Peyer's patch (tissue), 4 donors: ENCODE results near the gene SIRPB2. TPM values are rescaled to one million over a fixed set of nuclear protein-coding genes. Genes with fewer than 3 reads are reported as not detected.

ENCODE experiments used
- DNase-seq, 3 donors: peaks; one replicate each; pipeline ENCODE4 v3.0.0-alpha.2; 2017 to 2019
- H3K27ac ChIP-seq, 4 donors: fragments of 200-600 bp; sonication (generic); one replicate each; pipeline ENCODE4 v1.5.1; 2016 to 2019
- H3K27me3 ChIP-seq, 2 donors: fragments of 200-600 bp; sonication (generic); one replicate each; pipeline ENCODE4 v1.5.1; 2019
- H3K36me3 ChIP-seq, 3 donors: fragments of 200-600 bp; sonication (generic); one replicate each; pipeline ENCODE4 v1.5.1; 2016 to 2019
- H3K4me1 ChIP-seq, 4 donors: fragments of 200-600 bp; sonication (generic); one replicate each; pipeline ENCODE4 v1.5.1; 2016 to 2019
- H3K4me3 ChIP-seq, 4 donors: fragments of 200-600 bp; sonication (generic); 1 replicate in 3 of 4; 2 replicates in 1 of 4; pipeline ENCODE4 v1.5.1; 2016 to 2019; ENCODE audit warnings: mild to moderate bottlenecking in 1 of 4
- H3K9me3 ChIP-seq, 4 donors: fragments of 200-600 bp; sonication (generic); one replicate each; pipeline ENCODE4 v1.5.1; 2016 to 2019; ENCODE audit warnings: mild to moderate bottlenecking in 1 of 4
- POLR2A ChIP-seq, 2 donors: fragments of 450-650 bp; IDR thresholded peaks; one replicate each; pipeline ENCODE4 v1.5.1; 2017; ENCODE audit warnings: antibody characterized with exemption in 2 of 2, mild to moderate bottlenecking in 2 of 2, moderate library complexity in 2 of 2
- total RNA-seq, 4 donors: library from RNA; depleted of rRNA; stranded (reverse); fragments of >200 nt; gene quantifications; one replicate each; pipeline ENCODE4 v1.1.0, GENCODE V29; 2016
- TF ChIP-seq, protein P1 (sequence below), 6 experiments: fragments of 450-650 bp in 4 of 6; fragments of 200-600 bp in 2 of 6; sonication (generic) in 1 of 6; IDR thresholded peaks; one replicate each; pipeline ENCODE4 v1.5.1; 2017 to 2019; ENCODE audit warnings: antibody characterized with exemption in 6 of 6, mild to moderate bottlenecking in 3 of 6, moderate library complexity in 1 of 6

The SIRPB2 gene
- total RNA-seq, 4 donors from 2014 or later, result 6.7 to 6.8 TPM; not detected in 2

DNA sequence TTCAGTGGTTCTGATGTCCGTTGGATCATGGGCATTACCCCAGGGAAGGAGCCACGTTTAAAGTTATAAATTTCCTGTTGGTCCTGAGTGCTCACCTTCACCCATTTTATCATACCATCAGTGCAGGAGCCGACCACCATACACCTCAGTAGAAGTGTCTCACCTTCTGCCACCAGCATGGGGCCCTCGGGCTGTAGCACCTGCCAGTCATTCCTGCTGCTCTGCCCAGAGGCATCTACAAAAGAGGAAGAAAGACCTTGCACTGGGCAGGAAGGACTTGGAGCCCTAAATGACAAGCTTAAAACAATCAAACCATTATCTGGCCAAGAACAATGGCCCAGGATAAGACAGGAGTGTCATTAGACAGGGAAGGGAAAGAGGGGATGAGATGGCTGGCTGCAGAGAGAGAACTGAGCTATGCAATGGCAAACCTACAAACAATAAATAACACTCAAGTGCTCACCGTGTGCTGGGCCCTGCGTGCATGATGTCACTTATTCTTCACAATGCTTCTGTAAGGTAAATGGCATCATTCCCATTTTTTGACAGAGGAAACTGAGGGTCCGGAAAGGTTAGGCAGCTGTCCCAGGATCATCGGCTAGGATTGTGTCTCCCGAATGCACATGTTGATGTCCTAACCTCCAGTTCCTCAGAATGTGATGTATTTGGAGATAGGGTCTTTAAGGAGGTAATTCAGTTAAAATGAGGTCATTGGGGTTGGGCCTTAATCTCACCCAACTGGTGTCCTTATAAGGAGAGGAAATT, 11.2 kb downstream of the SIRPB2 start:
- no peaks in the 10 kb centered on the region for H3K9me3 ChIP-seq
- no peak overlapping the region for H3K4me3 ChIP-seq
- H3K27me3 ChIP-seq, result no peaks in the 10 kb centered on the region
- H3K36me3 ChIP-seq, result no peaks in the 10 kb centered on the region
- DNase-seq, result no peak
- H3K27ac ChIP-seq, result no peak overlapping the region
- no peak for TF ChIP-seq POLR2A (IDR thresholded peaks at IDR 0.05)
- TF ChIP-seq, protein P1, sequence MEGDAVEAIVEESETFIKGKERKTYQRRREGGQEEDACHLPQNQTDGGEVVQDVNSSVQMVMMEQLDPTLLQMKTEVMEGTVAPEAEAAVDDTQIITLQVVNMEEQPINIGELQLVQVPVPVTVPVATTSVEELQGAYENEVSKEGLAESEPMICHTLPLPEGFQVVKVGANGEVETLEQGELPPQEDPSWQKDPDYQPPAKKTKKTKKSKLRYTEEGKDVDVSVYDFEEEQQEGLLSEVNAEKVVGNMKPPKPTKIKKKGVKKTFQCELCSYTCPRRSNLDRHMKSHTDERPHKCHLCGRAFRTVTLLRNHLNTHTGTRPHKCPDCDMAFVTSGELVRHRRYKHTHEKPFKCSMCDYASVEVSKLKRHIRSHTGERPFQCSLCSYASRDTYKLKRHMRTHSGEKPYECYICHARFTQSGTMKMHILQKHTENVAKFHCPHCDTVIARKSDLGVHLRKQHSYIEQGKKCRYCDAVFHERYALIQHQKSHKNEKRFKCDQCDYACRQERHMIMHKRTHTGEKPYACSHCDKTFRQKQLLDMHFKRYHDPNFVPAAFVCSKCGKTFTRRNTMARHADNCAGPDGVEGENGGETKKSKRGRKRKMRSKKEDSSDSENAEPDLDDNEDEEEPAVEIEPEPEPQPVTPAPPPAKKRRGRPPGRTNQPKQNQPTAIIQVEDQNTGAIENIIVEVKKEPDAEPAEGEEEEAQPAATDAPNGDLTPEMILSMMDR (IDR thresholded peaks at IDR 0.05), result no peak
- H3K4me1 ChIP-seq, result no peaks in the 10 kb centered on the region

DNA sequence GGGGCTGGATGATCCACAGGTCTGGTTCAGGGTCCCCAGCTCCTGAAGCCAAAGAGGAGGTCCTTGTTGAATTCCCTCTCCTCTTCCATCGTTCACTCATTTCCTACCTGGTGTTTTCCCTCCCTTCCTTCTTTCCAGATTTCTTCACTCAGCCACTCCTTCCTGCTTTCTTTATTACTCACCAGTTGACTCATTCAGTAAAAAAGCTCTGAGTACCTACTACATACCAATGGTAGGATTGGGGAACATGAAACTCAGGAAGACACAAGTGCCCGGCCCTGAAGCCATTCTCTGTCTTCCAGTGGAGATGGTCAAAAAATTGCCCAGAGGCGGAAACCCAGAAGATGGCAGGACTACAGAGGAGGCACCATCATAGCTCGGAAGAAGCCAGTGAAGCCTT, 12.7 kb downstream of the SIRPB2 start:
- Histone ChIP-seq H3K4me1 (no peaks in the 10 kb centered on the region), H3K27ac (no peak overlapping the region), H3K27me3 (no peaks in the 10 kb centered on the region), H3K4me3 (no peak overlapping the region), H3K36me3 (no peaks in the 10 kb centered on the region), H3K9me3 (no peaks in the 10 kb centered on the region)
- DNase-seq, result no peak
- TF ChIP-seq POLR2A (IDR thresholded peaks at IDR 0.05), result no peak
- TF ChIP-seq, protein P1 (IDR thresholded peaks at IDR 0.05), result no peak

DNA sequence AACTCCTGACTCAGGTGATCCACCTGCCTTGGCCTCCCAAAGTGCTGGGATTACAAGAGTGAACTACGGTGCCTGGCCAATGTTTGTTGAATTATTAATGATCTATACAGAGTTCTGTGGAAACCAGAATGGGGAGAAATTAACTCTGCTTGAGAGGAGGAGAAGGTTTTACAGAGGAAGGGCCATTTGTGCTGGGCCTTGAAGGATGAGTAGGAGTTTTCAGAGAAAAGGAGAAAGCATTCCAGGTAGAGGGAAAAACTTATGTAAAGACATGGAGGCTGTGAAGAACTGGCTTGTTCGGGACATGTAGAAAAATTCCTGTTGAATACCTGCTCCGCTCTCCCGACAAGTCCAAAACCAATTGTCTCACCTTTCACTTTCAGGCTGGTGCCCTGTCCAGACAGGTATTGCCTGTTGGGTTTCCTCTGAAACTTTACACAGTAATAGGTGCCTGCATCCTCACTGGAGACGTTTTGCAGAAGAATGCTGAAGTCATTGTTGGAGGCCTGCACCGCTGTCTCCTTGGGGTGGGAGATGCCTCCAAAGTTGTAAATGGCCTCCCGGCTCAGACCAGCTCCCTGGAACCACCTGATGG, 13.2 kb downstream of the SIRPB2 start:
- Histone ChIP-seq H3K4me3 (no peak overlapping the region), H3K4me1 (peaks cover 0 to under 1% (median 0%) of the 10 kb centered on the region in 4 donors), H3K9me3 (no peaks in the 10 kb centered on the region), H3K27me3 (no peaks in the 10 kb centered on the region), H3K36me3 (no peaks in the 10 kb centered on the region), H3K27ac (no peak overlapping the region)
- no peak for DNase-seq
- TF ChIP-seq POLR2A (IDR thresholded peaks at IDR 0.05), result no peak
- TF ChIP-seq, protein P1 (IDR thresholded peaks at IDR 0.05), result no peak

DNA sequence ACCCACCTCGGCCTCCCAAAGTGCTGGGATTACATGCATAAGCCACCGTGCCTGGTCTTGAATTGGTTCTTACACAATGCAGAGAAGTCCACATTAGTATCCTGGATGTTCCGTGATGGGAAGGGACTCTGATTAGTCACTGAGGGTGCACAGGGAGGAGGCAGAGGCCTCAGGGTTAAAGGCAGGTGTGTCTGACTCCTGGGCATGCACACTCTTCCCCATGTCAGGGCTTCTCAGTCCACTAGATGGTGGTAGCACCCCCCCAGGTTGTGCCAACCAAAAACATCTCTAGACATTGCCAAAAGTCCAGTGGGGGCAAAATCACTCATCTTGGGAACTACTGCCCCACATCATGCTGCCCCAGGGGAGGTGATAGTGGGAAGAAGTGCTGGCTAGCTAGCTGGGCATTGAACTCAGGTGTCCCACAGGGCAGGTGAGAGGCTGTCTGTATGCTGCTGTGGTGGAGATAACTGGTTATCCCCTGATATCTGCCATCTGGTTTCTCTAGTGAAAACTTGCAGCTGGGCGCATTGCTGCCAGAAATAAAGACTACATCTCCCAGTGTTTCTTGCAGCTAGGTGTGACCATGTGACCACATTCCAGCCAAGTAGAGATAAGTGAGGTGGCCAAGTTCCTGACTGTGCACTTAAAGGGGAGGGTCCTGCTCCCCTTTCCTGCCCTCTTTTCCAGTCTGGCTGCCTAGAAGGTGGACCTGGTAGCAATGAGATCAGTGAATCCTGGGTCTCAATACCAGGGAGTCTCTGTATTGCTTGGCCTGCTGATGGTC, 16.2 kb downstream of the SIRPB2 start:
- no peak overlapping the region for H3K4me3 ChIP-seq
- no peaks in the 10 kb centered on the region for H3K27me3 ChIP-seq
- no peaks in the 10 kb centered on the region for H3K36me3 ChIP-seq
- no peak for DNase-seq
- H3K9me3 ChIP-seq, result no peaks in the 10 kb centered on the region
- TF ChIP-seq, protein P1 (IDR thresholded peaks at IDR 0.05), result no peak
- TF ChIP-seq POLR2A (IDR thresholded peaks at IDR 0.05), result no peak
- no peak overlapping the region for H3K27ac ChIP-seq
- peaks cover 0 to 18% (median 2%) of the 10 kb centered on the region in 4 donors for H3K4me1 ChIP-seq

DNA sequence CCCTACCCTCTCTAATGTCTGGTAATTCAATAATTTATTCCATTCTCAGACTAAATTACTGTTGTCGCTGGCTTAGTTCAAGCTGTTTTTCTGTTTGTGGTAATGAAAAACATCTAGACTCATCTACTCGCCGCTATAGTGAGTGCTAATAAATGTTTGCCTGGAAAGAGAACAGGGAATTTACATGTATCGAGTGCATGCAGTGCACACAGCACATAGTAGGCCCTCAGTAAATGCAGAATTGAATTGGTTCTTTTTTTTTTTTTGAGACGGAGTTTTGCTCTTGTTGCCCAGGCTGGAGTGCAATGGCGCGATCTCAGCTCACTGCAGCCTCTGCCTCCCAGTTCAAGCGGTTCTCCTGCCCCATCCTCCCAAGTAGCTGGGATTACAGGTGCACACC, 16.9 kb downstream of the SIRPB2 start:
- no peak for DNase-seq
- H3K36me3 ChIP-seq, result no peaks in the 10 kb centered on the region
- no peaks in the 10 kb centered on the region for H3K9me3 ChIP-seq
- H3K4me1 ChIP-seq, result peaks cover 0 to 24% (median 2%) of the 10 kb centered on the region in 4 donors
- H3K4me3 ChIP-seq, result no peak overlapping the region
- H3K27me3 ChIP-seq, result no peaks in the 10 kb centered on the region
- TF ChIP-seq POLR2A (IDR thresholded peaks at IDR 0.05), result no peak
- TF ChIP-seq, protein P1 (IDR thresholded peaks at IDR 0.05), result no peak
- H3K27ac ChIP-seq, result no peak overlapping the region
